ENCODE data around the gene ASF1A.

The ASF1A gene

GRCh38 chr6:118933855-118934460 lies 40.0 kb downstream of the ASF1A start:
- no peak for DNase-seq (ENCODE audit: low read depth in 1 of 2, low spot score in 1 of 2)
- in situ Hi-C loops (cut with HindIII; ENCODE audit: low pct_unique_long_range_greater_than_20kb, low sequenced_read_pairs), result no loop called here
- TF ChIP-seq JUND (IDR thresholded peaks at IDR 0.05; ENCODE audit: low read depth), result no peak

GRCh38 chr6:118934461-118935330 lies 40.7 kb downstream of the ASF1A start, which contains the start of gene MCM9:
MCM9 (minus strand) TSS chr6:118935159; CDS start chr6:118931723, 3,436 bp downstream.
- DNase-seq (ENCODE audit: low read depth in 1 of 2, low spot score in 1 of 2), result peak; percentile 67 to 89
- no peak for TF ChIP-seq JUND (IDR thresholded peaks at IDR 0.05; ENCODE audit: low read depth)
- in situ Hi-C loops (cut with HindIII; ENCODE audit: low pct_unique_long_range_greater_than_20kb, low sequenced_read_pairs), result no loop called here

- in situ Hi-C loops (cut with HindIII; ENCODE audit: low pct_unique_long_range_greater_than_20kb, low sequenced_read_pairs), result no loop called here
- no peak for TF ChIP-seq JUND (IDR thresholded peaks at IDR 0.05; ENCODE audit: low read depth)
- no peak for DNase-seq (ENCODE audit: low read depth in 1 of 2, low spot score in 1 of 2)
These were observed 41.3 kb downstream of the ASF1A start for GRCh38 chr6:118935331-118935668.

- no peak for TF ChIP-seq JUND (IDR thresholded peaks at IDR 0.05; ENCODE audit: low read depth)
- DNase-seq (ENCODE audit: low read depth in 1 of 2, low spot score in 1 of 2), result no peak
- in situ Hi-C loops (cut with HindIII; ENCODE audit: low pct_unique_long_range_greater_than_20kb, low sequenced_read_pairs), result no loop called here
These were observed 42.2 kb downstream of the ASF1A start for GRCh38 chr6:118935978-118936703.

- no peak for DNase-seq (ENCODE audit: low read depth in 1 of 2, low spot score in 1 of 2)
- in situ Hi-C loops (cut with HindIII; ENCODE audit: low pct_unique_long_range_greater_than_20kb, low sequenced_read_pairs), result no loop called here
- TF ChIP-seq JUND (IDR thresholded peaks at IDR 0.05; ENCODE audit: low read depth), result no peak
These were observed 45.7 kb downstream of the ASF1A start for GRCh38 chr6:118939683-118940082.

- no peak for DNase-seq (ENCODE audit: low read depth in 1 of 2, low spot score in 1 of 2)
- in situ Hi-C loops (cut with HindIII; ENCODE audit: low pct_unique_long_range_greater_than_20kb, low sequenced_read_pairs), result no loop called here
- no peak for TF ChIP-seq JUND (IDR thresholded peaks at IDR 0.05; ENCODE audit: low read depth)
These were observed 46.8 kb downstream of the ASF1A start for GRCh38 chr6:118940770-118941169.

GRCh38 chr6:118945217-118945616 lies 51.3 kb downstream of the ASF1A start:
- DNase-seq (ENCODE audit: low read depth in 1 of 2, low spot score in 1 of 2), result no peak
- in situ Hi-C loops (cut with HindIII; ENCODE audit: low pct_unique_long_range_greater_than_20kb, low sequenced_read_pairs), result no loop called here
- TF ChIP-seq JUND (IDR thresholded peaks at IDR 0.05; ENCODE audit: low read depth), result no peak

GRCh38 chr6:118952683-118953082 lies 58.7 kb downstream of the ASF1A start:
- in situ Hi-C loops (cut with HindIII; ENCODE audit: low pct_unique_long_range_greater_than_20kb, low sequenced_read_pairs), result no loop called here
- no peak for TF ChIP-seq JUND (IDR thresholded peaks at IDR 0.05; ENCODE audit: low read depth)
- DNase-seq (ENCODE audit: low read depth in 1 of 2, low spot score in 1 of 2), result no peak

GRCh38 chr6:118953391-118953790 lies 59.4 kb downstream of the ASF1A start:
- no peak for DNase-seq (ENCODE audit: low read depth in 1 of 2, low spot score in 1 of 2)
- in situ Hi-C loops (cut with HindIII; ENCODE audit: low pct_unique_long_range_greater_than_20kb, low sequenced_read_pairs), result no loop called here
- TF ChIP-seq JUND (IDR thresholded peaks at IDR 0.05; ENCODE audit: low read depth), result no peak
